WI38 (cell line): ENCODE results near the gene POC1B.
A peak's percentile ranks its signal among the peaks of the same experiment; 100 is the strongest.

Experiments
- H3K4me3 ChIP-seq: 2 replicates; pipeline ENCODE4 v1.5.1; 2011; ENCODE audit warnings: low read depth, mild to moderate bottlenecking, control low read depth, low read length
- TF ChIP-seq, protein P1 (sequence below): IDR thresholded peaks from 2 replicates; pipeline ENCODE4 v1.5.1; 2012; ENCODE audit warnings: low read depth, mild to moderate bottlenecking, control low read depth, low read length

POC1B gene

GRCh38 chr12:89547101-89547500, 21.3 kb upstream of the POC1B start:
- TF ChIP-seq, protein P1, sequence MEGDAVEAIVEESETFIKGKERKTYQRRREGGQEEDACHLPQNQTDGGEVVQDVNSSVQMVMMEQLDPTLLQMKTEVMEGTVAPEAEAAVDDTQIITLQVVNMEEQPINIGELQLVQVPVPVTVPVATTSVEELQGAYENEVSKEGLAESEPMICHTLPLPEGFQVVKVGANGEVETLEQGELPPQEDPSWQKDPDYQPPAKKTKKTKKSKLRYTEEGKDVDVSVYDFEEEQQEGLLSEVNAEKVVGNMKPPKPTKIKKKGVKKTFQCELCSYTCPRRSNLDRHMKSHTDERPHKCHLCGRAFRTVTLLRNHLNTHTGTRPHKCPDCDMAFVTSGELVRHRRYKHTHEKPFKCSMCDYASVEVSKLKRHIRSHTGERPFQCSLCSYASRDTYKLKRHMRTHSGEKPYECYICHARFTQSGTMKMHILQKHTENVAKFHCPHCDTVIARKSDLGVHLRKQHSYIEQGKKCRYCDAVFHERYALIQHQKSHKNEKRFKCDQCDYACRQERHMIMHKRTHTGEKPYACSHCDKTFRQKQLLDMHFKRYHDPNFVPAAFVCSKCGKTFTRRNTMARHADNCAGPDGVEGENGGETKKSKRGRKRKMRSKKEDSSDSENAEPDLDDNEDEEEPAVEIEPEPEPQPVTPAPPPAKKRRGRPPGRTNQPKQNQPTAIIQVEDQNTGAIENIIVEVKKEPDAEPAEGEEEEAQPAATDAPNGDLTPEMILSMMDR: no peak
- no peak overlapping the region for H3K4me3 ChIP-seq

- no peak overlapping the region for H3K4me3 ChIP-seq
- TF ChIP-seq, protein P1: no peak
Observed at GRCh38 chr12:89546151-89546550, 20.3 kb upstream of the POC1B start.

DNA sequence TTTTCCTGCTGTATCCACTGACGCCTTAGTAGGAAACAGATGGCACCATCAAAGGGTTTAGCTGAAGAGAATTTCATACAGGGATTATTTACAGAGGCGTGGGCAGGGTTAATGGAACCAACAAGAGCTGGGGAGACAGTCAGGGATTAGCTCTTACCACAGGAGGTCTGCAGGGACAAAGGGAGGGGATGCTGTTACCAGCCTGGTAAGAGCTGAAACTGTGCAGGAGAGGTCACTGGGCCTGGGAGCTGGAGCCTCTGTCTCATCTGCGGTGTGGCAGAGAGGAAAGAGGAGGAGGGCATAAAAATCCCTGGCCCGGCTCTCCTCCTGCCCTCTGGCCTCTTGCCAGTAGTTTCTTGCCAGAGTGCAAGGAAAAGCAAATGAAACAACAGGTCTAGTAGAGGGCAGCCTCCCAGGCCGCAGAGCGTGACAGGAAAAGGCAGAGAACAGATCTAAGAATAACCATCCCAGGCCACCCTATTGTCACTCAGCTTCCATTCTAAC, 18.9 kb upstream of the POC1B start:
- no peak overlapping the region for H3K4me3 ChIP-seq
- TF ChIP-seq, protein P1: no peak

- TF ChIP-seq, protein P1: no peak
Observed at GRCh38 chr12:89544022-89544421, 18.2 kb upstream of the POC1B start.

GRCh38 chr12:89542912-89543592, 17.2 kb upstream of the POC1B start:
- TF ChIP-seq, protein P1: peak; percentile 80

More at GRCh38 chr12:89544022-89544421, 18.2 kb upstream of the POC1B start:
- no peak overlapping the region for H3K4me3 ChIP-seq

GRCh38 chr12:89542236-89542635, 16.4 kb upstream of the POC1B start:
- TF ChIP-seq, protein P1: no peak
- H3K4me3 ChIP-seq: no peak overlapping the region

More at GRCh38 chr12:89542912-89543592, 17.2 kb upstream of the POC1B start:
- H3K4me3 ChIP-seq: no peak overlapping the region

DNA sequence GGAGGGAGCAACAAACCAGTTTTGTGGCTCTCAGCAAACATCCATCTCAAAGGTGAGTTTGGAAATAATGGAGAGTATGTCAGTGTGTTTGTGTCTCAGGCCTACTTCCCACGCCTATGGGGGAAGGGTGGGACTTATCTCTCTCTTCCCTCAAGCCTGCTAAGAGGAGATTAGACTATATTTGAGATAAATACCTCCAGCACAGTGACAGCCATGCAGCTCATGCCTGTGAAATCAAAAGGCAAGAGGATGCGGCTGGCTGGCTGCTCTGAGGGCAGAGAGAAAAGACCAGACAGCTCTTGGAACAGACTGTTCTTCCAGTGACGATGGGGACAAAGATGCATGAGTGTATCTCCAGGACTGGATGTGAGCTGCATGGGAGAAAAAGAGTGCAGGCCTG, 14.7 kb upstream of the POC1B start:
- H3K4me3 ChIP-seq: no peak overlapping the region
- TF ChIP-seq, protein P1: no peak
